ENCODE data around the gene SVBP.

SVBP gene

DNA sequence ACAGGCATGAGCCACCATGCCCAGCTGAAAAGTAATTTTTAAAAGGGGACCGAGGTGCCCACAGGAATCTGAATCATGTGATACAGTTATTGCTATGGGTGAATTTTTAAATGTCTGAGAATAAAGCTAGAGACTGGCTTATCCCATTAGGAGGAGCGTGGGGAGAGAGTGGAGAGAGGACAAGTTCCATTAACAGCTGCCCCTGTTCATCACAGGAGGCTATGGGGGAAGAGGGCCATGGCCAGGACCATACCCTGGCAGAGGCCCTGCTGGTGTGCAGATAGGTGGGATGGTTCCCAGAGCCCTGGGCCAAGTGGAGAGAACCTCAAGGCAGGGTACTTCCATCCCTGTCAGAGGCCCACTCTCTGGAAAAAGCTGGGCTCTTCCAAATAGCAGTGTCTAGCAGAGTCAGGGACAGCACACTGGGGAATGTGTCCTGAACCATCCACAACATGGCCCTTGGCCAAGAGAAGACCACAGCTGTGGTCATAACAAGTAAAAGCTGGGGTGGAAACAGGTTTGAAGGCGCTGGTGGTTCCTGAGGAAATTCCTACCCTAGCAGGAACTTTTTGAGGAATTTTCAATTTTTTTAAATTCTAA lies 15.5 kb upstream of the SVBP start:
- H3K27ac ChIP-seq (ENCODE audit: low read depth, low read length), result no peak overlapping the region
- H2AFZ ChIP-seq (ENCODE audit: low read depth, low read length, severe bottlenecking), result no peak overlapping the region
- no peaks in the 10 kb centered on the region for H3K9me2 ChIP-seq (replicated peaks; ENCODE audit: insufficient read depth, low read length)
- H4K20me1 ChIP-seq (ENCODE audit: low read depth, low read length), result no peaks in the 10 kb centered on the region
- H3K4me2 ChIP-seq (ENCODE audit: low read depth, low read length, poor library complexity, severe bottlenecking), result no peak overlapping the region
- no peaks in the 10 kb centered on the region for H3K79me2 ChIP-seq (ENCODE audit: insufficient read depth, low read length)
- H3K9me3 ChIP-seq (ENCODE audit: insufficient read depth, low read length), result no peaks in the 10 kb centered on the region
- TF ChIP-seq, protein P1, sequence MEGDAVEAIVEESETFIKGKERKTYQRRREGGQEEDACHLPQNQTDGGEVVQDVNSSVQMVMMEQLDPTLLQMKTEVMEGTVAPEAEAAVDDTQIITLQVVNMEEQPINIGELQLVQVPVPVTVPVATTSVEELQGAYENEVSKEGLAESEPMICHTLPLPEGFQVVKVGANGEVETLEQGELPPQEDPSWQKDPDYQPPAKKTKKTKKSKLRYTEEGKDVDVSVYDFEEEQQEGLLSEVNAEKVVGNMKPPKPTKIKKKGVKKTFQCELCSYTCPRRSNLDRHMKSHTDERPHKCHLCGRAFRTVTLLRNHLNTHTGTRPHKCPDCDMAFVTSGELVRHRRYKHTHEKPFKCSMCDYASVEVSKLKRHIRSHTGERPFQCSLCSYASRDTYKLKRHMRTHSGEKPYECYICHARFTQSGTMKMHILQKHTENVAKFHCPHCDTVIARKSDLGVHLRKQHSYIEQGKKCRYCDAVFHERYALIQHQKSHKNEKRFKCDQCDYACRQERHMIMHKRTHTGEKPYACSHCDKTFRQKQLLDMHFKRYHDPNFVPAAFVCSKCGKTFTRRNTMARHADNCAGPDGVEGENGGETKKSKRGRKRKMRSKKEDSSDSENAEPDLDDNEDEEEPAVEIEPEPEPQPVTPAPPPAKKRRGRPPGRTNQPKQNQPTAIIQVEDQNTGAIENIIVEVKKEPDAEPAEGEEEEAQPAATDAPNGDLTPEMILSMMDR (IDR thresholded peaks at IDR 0.05; ENCODE audit: insufficient read depth, low read length, poor library complexity, severe bottlenecking), result no peak
- no peak for TF ChIP-seq EZH2phosphoT487 (conservative IDR thresholded peaks at IDR 0.05; ENCODE audit: low read length)
- H3K27me3 ChIP-seq (ENCODE audit: low read length), result no peaks in the 10 kb centered on the region
- no peaks in the 10 kb centered on the region for H3F3A ChIP-seq (ENCODE audit: insufficient read depth)
- H3K36me3 ChIP-seq (ENCODE audit: low read length), result no peaks in the 10 kb centered on the region
- H3K4me3 ChIP-seq (ENCODE audit: insufficient read depth, low read length, poor library complexity, severe bottlenecking), result no peak overlapping the region
- no peak overlapping the region for H3K9ac ChIP-seq (ENCODE audit: low read length)

DNA sequence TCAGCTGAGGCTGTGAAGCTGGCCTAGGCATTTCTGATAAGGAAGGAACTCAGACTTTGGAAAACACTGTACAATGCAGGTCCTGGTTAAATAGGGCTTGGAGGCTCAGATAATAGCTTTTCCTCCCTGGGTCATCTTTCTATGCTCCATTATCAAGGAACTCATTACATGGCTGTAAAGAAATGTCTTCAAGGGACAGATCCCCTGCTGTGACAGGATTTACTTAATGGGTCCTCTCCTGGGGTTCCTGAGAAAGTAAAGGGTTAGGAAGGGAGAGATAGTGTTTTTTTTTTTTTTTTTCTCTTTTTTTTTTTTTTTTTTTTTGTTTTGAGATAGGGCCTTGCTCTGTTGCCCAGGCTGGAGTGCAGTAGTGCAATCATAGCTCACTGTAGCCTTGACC lies 14.1 kb upstream of the SVBP start:
- Histone ChIP-seq H3K9ac (ENCODE audit: low read length) (no peak overlapping the region), H2AFZ (ENCODE audit: low read depth, low read length, severe bottlenecking) (no peak overlapping the region), H3K79me2 (ENCODE audit: insufficient read depth, low read length) (no peaks in the 10 kb centered on the region), H3K4me2 (ENCODE audit: low read depth, low read length, poor library complexity, severe bottlenecking) (no peak overlapping the region), H3K27me3 (ENCODE audit: low read length) (no peaks in the 10 kb centered on the region), H3K36me3 (ENCODE audit: low read length) (no peaks in the 10 kb centered on the region), H3F3A (ENCODE audit: insufficient read depth) (no peaks in the 10 kb centered on the region), H3K9me2 (replicated peaks; ENCODE audit: insufficient read depth, low read length) (no peaks in the 10 kb centered on the region), H3K9me3 (ENCODE audit: insufficient read depth, low read length) (no peaks in the 10 kb centered on the region), H4K20me1 (ENCODE audit: low read depth, low read length) (no peaks in the 10 kb centered on the region), H3K4me3 (ENCODE audit: insufficient read depth, low read length, poor library complexity, severe bottlenecking) (no peak overlapping the region), H3K27ac (ENCODE audit: low read depth, low read length) (no peak overlapping the region)
- TF ChIP-seq, protein P1 (IDR thresholded peaks at IDR 0.05; ENCODE audit: insufficient read depth, low read length, poor library complexity, severe bottlenecking), result no peak
- TF ChIP-seq EZH2phosphoT487 (conservative IDR thresholded peaks at IDR 0.05; ENCODE audit: low read length), result no peak

GRCh38 chr1:42830631-42831030 lies 13.4 kb upstream of the SVBP start:
- H3K4me3 ChIP-seq (ENCODE audit: insufficient read depth, low read length, poor library complexity, severe bottlenecking), result no peak overlapping the region
- H3K27ac ChIP-seq (ENCODE audit: low read depth, low read length), result no peak overlapping the region
- TF ChIP-seq, protein P1 (IDR thresholded peaks at IDR 0.05; ENCODE audit: insufficient read depth, low read length, poor library complexity, severe bottlenecking), result no peak
- TF ChIP-seq EZH2phosphoT487 (conservative IDR thresholded peaks at IDR 0.05; ENCODE audit: low read length), result no peak
- no peak overlapping the region for H3K4me2 ChIP-seq (ENCODE audit: low read depth, low read length, poor library complexity, severe bottlenecking)
- no peaks in the 10 kb centered on the region for H3K36me3 ChIP-seq (ENCODE audit: low read length)
- no peaks in the 10 kb centered on the region for H3F3A ChIP-seq (ENCODE audit: insufficient read depth)
- no peaks in the 10 kb centered on the region for H3K9me2 ChIP-seq (replicated peaks; ENCODE audit: insufficient read depth, low read length)
- no peaks in the 10 kb centered on the region for H4K20me1 ChIP-seq (ENCODE audit: low read depth, low read length)
- no peaks in the 10 kb centered on the region for H3K27me3 ChIP-seq (ENCODE audit: low read length)
- no peaks in the 10 kb centered on the region for H3K9me3 ChIP-seq (ENCODE audit: insufficient read depth, low read length)
- no peak overlapping the region for H3K9ac ChIP-seq (ENCODE audit: low read length)
- no peak overlapping the region for H2AFZ ChIP-seq (ENCODE audit: low read depth, low read length, severe bottlenecking)
- H3K79me2 ChIP-seq (ENCODE audit: insufficient read depth, low read length), result no peaks in the 10 kb centered on the region

Measured in SU-DHL-6 (cell line).